Right lobe of liver (tissue), 4 donors: ENCODE measurements around the gene ARHGAP32.

Experiments used
- CTCF ChIP-seq, 4 donors: fragments of 200-600 bp in 3 of 4; fragments of 450-650 bp in 1 of 4; IDR thresholded peaks; one replicate each; pipeline versions ENCODE4 v1.5.1 to v1.8.0; 2016 to 2022; ENCODE audit warnings: antibody characterized with exemption in 4 of 4, mild to moderate bottlenecking in 2 of 4
- POLR2A ChIP-seq: fragments of 450-650 bp; IDR thresholded peaks from one replicate; pipeline ENCODE4 v1.6.1; 2017; ENCODE audit warnings: antibody characterized with exemption, mild to moderate bottlenecking
- donor health status: DM: no; HTN: no; CAD: no.
- donor health status: DM: no; HTN: no; CAD: no.
- donor health status: DM: no; HTN: yes; CAD: no.

GRCh38 chr11:129239207-129239606, 47.1 kb upstream of the ARHGAP32 start:
- TF ChIP-seq POLR2A, result no peak
- TF ChIP-seq CTCF (IDR thresholded peaks at IDR 0.05), result no peak
